ENCODE measurements around the gene ZNF630.
"Not testable (repeated sequence)": the region's sequence is repeated elsewhere in the genome, so short reads cannot be mapped to it uniquely, and the experiment has no call there.

Gene ZNF630

DNA sequence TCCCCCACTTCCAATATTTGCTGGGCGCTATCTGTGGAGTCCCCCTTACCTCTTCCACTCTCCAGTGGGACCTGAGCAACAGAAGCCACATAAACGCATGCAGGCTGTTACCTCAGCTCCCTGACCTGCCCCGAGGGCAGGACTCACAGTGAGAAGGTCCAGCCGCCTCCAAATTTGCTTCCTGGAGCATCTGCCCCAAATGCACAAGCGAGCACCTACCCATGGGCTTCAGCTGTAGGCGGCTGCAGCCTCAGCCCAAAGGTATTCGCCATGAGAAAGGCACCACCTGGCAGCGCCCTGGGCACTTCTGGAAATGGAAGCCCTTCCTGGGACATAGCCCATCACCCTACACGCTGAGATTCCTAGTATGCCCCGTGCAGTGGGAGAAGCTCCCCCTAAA lies 41.2 kb downstream of the ZNF630 start:
- DNase-seq (ENCODE audit: low read depth in 2 of 3, low spot score in 2 of 3): no peak

DNA sequence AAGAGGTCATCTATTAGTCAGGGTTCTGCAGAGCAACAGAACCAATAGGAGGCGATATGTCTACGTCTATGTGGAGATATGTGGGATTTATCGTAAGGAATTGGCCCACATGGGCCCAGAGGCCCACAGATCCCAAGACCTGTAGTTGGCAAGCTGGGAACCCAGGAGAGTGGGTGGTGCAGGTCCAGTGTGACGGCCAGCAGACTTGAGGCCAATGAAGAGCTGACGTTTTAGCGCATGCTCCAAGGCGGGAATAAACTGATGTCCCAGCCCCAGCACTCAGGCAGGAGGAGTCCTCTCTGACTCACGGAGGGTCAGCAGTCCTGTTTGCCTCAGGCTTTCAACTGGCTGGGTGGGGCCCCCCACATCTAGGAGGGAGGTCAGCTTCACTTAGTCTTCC lies 43.3 kb downstream of the ZNF630 start:
- DNase-seq (ENCODE audit: low read depth in 2 of 3, low spot score in 2 of 3): no peak

- DNase-seq (ENCODE audit: low read depth in 2 of 3, low spot score in 2 of 3): not testable (repeated sequence)
These were observed 43.9 kb downstream of the ZNF630 start for GRCh38 chrX:48027545-48027944.

- DNase-seq (ENCODE audit: low read depth in 2 of 3, low spot score in 2 of 3): no peak
These were observed 45.9 kb downstream of the ZNF630 start for GRCh38 chrX:48025561-48025960.

GRCh38 chrX:48022738-48023137 lies 48.7 kb downstream of the ZNF630 start:
- no peak for DNase-seq (ENCODE audit: low read depth in 2 of 3, low spot score in 2 of 3)

- no peak for DNase-seq (ENCODE audit: low read depth in 2 of 3, low spot score in 2 of 3)
These were observed 49.3 kb downstream of the ZNF630 start for GRCh38 chrX:48022100-48022499.

DNA sequence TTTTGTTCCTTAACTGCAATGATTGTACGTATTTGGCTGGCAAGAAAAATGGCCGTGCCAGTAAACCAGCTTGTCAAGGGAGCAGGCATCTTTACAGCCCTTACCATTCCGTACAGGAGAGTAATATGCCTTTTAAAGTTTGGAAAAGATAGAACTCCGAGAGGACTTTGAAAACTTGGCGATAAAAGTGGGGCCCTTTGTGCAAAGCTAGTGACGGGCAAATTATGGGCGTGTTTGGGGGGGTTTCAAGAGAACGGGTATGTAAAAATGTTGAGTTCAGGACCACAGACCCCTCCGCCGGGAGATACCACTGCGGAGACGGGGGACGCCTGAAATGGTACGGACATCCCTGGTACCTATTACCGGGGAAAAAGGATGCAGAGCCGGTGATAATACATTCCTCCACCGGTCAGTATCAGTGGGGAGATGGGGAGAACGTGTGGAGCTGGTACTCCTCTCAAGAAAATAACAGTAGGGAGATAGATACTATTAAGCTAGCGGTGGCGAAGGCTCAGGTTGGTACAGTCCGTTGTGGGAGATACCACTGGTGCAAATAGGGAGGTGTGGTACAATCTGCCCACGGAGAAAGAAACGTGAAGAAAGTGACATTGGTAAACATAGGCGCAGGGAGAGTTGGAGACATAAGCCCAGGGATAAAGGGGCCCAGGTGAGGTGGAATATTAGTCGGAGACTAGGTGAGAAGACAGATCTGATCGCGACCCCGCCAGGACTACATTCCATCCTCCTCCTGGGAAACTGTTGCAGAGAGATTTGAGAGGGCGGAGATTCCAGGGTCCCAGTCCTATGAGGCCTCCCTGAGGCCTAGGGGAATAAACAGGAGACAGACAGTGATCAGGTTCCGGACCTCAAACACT lies 50.2 kb downstream of the ZNF630 start:
- peak in 1 of 3 experiments; percentile 29 for DNase-seq (ENCODE audit: low read depth in 2 of 3, low spot score in 2 of 3)

- not testable (repeated sequence) for DNase-seq (ENCODE audit: low read depth in 2 of 3, low spot score in 2 of 3)
These were observed 51.0 kb downstream of the ZNF630 start for GRCh38 chrX:48020472-48020871.

DNA sequence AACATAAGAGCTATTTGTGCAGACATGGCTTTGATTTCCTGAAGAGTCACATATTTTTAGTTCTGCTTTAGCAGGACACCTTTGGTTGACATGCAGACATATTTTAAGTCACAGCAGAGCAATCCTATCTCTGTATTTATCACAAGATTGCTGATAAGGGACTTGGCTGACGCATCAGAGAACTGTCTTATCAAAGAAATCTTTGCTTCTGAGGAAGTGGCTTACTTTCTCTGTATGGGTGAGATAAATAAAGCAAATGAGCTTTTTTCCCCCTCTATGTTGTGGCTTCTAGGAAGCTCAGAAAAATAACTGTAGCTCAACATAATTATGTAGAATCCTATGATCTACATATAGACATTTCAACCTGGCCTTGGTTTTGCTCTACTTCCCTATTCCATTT lies 51.5 kb downstream of the ZNF630 start:
- not testable (repeated sequence) for DNase-seq (ENCODE audit: low read depth in 2 of 3, low spot score in 2 of 3)

GRCh38 chrX:48016583-48017310 lies 54.7 kb downstream of the ZNF630 start:
- not testable (repeated sequence) for DNase-seq (ENCODE audit: low read depth in 2 of 3, low spot score in 2 of 3)

DNA sequence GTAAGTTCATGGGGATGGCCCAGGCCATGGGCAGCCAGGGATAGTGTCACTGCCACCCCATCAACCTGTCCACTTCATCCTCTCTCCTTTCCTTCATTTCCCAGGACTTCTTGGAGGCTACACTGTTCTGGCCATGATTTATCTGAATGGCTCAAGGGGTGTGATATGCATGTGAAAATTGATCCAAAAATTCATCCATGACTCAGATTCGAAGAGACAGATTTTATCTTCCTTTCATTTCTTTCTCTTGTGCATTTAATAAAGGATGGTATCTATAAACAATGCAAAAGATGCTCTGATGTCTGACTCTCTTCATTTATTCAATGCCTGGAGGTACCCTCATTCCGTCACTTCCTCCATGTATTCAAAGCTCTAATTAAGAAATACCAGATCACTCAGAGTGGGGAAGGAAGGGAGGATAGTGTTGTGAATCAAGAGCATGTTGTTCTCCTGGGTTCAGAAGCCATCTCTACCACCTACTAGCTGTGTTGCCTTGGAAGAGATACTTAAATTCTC lies 61.9 kb downstream of the ZNF630 start:
- not testable (repeated sequence) for DNase-seq (ENCODE audit: low read depth in 2 of 3, low spot score in 2 of 3)
